ENCODE results near the gene ERFE. TPM values are rescaled to one million over a fixed set of nuclear protein-coding genes. Genes with fewer than 3 reads are reported as not detected.

The ERFE gene
- total and polyA plus RNA-seq, 8 donors = 0.14 to 4.9 (median 0.70) TPM; not detected in 2

DNA sequence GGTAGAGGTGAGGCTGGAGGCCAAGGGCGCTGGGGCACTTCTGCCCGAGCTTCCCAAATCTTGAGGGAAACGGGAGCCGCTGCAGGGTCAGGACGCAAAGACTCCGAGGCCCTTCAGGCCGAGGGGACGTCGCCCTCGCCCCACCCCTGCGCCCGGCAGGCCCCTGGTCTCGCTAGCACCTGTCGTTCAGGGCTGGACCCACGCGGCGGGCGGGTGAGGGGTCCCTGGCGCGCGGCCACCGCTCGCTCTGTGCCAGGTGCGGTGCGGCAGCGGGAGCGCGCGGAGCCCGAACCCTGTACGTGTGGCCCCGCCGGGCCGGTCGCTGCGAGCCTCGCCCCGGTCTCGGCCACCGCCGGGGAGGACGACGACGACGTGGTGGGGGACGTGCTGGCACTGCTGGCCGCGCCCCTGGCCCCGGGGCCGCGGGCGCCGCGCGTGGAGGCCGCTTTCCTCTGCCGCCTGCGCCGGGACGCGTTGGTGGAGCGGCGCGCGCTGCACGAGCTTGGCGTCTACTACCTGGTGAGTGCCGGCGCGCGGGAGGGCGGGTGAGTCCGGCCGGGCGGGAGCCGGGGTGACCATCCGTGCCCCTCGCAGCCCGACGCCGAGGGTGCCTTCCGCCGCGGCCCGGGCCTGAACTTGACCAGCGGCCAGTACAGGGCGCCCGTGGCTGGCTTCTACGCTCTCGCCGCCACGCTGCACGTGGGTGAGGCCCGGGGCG is 4.9 kb downstream of the ERFE start:
- no peaks in the 10 kb centered on the region for H3K9me3 ChIP-seq
- intact Hi-C loops (cut with DNase I) = no loop called here
- TF ChIP-seq, protein P1, sequence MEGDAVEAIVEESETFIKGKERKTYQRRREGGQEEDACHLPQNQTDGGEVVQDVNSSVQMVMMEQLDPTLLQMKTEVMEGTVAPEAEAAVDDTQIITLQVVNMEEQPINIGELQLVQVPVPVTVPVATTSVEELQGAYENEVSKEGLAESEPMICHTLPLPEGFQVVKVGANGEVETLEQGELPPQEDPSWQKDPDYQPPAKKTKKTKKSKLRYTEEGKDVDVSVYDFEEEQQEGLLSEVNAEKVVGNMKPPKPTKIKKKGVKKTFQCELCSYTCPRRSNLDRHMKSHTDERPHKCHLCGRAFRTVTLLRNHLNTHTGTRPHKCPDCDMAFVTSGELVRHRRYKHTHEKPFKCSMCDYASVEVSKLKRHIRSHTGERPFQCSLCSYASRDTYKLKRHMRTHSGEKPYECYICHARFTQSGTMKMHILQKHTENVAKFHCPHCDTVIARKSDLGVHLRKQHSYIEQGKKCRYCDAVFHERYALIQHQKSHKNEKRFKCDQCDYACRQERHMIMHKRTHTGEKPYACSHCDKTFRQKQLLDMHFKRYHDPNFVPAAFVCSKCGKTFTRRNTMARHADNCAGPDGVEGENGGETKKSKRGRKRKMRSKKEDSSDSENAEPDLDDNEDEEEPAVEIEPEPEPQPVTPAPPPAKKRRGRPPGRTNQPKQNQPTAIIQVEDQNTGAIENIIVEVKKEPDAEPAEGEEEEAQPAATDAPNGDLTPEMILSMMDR (IDR thresholded peaks at IDR 0.05) = no peak
- H3K4me1 ChIP-seq = peaks cover 0 to 4% (median 0%) of the 10 kb centered on the region in 3 donors
- peak in 3 of 6 donors; percentile 34 to 68 (median 63) for DNase-seq
- H3K27me3 ChIP-seq = no peaks in the 10 kb centered on the region
- H3K36me3 ChIP-seq = no peaks in the 10 kb centered on the region
- no peak overlapping the region for H3K27ac ChIP-seq
- ATAC-seq = no peak
- H3K4me3 ChIP-seq = peak overlapping the region in 2 of 4 donors; percentile 13 to 31
- no peak for FAIRE-seq
- WGBS, 2 donors = 11 to 12% methylated on average over 50 to 95 of the region's 95 CpGs

DNA sequence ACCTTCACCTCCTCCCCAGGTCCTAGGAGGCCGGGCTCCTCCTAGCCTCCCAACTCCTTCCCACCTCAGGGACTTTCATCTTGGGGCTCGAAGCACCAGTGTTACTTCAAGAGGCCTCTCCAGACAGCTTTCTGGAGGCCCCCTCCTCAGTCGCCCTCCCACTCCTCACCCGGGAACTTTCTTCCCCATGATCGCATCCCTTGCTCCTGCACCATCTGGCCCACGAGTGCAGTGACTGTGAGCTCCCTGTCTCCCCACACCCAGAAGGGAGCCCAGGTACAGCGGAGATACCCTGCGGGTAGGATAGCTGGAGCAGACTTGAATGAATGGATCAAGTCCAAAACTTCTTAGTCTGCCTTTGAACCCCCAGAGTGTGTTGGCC is 6.1 kb downstream of the ERFE start:
- no peak for FAIRE-seq
- Histone ChIP-seq H3K4me1 (peaks cover 0 to 5% (median 4%) of the 10 kb centered on the region in 3 donors), H3K9me3 (no peaks in the 10 kb centered on the region), H3K27ac (no peak overlapping the region), H3K27me3 (no peaks in the 10 kb centered on the region), H3K4me3 (no peak overlapping the region), H3K36me3 (no peaks in the 10 kb centered on the region)
- DNase-seq = peak in 1 of 6 donors; percentile 45
- WGBS, 2 donors = 93 to 94% methylated on average over 8 of the region's 8 CpGs
- ATAC-seq = no peak
- intact Hi-C loops (cut with DNase I) = no loop called here
- TF ChIP-seq, protein P1 (IDR thresholded peaks at IDR 0.05) = no peak

DNA sequence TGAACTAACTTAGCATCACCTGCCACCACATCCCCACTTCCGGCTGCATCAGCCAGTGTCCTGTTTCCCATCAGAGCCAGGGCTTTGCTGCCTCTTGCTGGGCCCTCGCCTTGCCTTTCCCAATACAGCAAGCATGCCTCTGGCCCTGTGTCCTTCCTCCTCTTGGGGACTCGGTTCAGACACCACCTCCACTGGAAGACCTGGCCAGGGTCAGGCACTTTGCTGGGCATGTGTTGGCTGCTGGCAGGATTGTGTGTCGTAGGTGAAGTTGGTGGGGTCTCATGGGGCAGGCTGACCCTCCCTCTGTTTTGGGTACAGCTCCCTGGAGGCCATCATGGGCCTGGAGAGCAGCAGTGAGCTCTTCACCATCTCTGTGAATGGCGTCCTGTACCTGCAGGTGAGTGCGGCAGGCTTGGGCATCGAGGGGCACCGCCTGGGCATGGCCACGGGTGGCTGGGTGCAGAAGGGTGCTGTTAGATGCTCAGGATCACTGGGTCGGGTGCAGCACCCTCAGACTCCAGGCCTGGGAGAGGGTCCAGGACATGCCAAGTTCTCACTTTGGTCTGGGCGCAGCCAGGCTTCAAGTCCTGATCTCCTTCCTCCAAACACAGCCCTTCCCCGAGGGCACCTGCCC is 6.6 kb downstream of the ERFE start:
- no peak overlapping the region for H3K27ac ChIP-seq
- H3K36me3 ChIP-seq = no peaks in the 10 kb centered on the region
- peak in 1 of 6 donors; percentile 67 for DNase-seq
- H3K9me3 ChIP-seq = no peaks in the 10 kb centered on the region
- no peak for ATAC-seq
- H3K4me1 ChIP-seq = peaks cover 0 to 9% (median 4%) of the 10 kb centered on the region in 3 donors
- TF ChIP-seq, protein P1 (IDR thresholded peaks at IDR 0.05) = no peak
- no peak overlapping the region for H3K4me3 ChIP-seq
- no peak for FAIRE-seq
- intact Hi-C loops (cut with DNase I) = no loop called here
- WGBS, 2 donors = 90 to 92% methylated on average over 12 of the region's 12 CpGs
- no peaks in the 10 kb centered on the region for H3K27me3 ChIP-seq

DNA sequence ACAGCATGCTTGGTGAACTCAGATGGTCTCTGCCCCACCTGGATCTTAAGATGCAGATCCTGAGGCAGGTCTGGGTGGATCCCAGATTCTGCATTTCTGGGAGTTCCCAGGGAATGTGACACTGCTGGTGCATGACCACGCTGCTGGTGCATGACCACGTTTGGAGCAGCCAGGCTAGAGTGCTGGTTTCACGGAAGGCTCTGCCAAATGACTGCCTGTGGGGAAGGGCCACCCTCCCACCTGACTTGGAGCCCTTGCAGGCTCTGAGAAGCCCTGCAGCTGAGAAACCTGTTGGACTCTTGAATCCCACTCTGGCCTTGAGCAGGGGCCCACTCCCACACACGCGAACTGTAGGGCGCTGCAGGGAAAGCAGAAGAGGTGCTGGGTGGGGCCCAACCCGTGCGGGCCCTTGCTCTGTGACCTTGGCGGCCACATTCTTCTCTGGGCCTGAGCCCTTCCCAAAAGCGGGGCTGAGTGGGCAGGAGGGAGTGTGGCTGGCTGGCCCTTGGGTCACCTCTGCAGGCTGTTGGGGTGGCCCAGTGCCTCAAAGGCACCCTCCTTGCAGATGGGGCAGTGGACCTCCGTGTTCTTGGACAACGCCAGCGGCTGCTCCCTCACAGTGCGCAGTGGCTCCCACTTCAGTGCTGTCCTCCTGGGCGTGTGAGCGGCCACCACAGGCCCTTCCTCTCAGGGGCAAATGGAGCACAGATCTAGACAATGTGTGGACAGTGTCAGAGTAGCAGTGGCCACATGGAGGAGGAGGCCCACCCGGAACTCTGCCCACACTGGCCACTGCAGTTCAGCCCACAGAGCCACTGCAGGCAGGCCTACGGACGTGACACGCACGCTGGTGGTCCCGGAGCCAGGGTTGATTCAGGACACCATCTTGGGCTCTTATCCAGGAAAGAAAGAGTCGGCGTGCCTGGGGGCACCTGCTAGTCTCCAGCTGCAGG is 7.9 kb downstream of the ERFE start:
- no peak overlapping the region for H3K27ac ChIP-seq

More for the DNA sequence above, 7.9 kb downstream of the ERFE start:
- DNase-seq = peak in 4 of 6 donors; percentile 29 to 58 (median 42)
- Histone ChIP-seq H3K4me1 (peaks cover 0 to 9% (median 4%) of the 10 kb centered on the region in 3 donors), H3K4me3 (no peak overlapping the region), H3K9me3 (no peaks in the 10 kb centered on the region), H3K36me3 (peaks cover 0 to 3% (median 0%) of the 10 kb centered on the region in 3 donors), H3K27me3 (no peaks in the 10 kb centered on the region)
- WGBS, 2 donors = 70% methylated on average over 24 of the region's 24 CpGs
- TF ChIP-seq, protein P1 (IDR thresholded peaks at IDR 0.05) = no peak
- peak in 2 of 4 donors; percentile 34 to 53 for ATAC-seq
- intact Hi-C loops (cut with DNase I) = no loop called here
- no peak for FAIRE-seq
